ENCODE data around the gene MROH2B.

- TF ChIP-seq CTCF (IDR thresholded peaks at IDR 0.05) (no peak), ZFX (IDR thresholded peaks at IDR 0.05; ENCODE audit: borderline replicate concordance) (no peak)
These were observed 83.8 kb downstream of the MROH2B start for GRCh38 chr5:40987349-40987748.
